CD14-positive monocyte (primary cell): ENCODE data around the gene WDCP. TPM values are rescaled to one million over a fixed set of nuclear protein-coding genes. Genes with fewer than 3 reads are reported as not detected.

ENCODE experiments used
- DNase-seq, 3 donors: peaks; one replicate each; pipeline ENCODE4 v3.0.0-alpha.2; 2011 to 2022
- H2AFZ ChIP-seq: 2 replicates; pipeline ENCODE4 v1.6.0; 2012; ENCODE audit warnings: mild to moderate bottlenecking, low read depth, low read length, inconsistent platforms; ENCODE audit not compliant: insufficient read depth, poor library complexity, severe bottlenecking
- H3K27ac ChIP-seq, 2 donors: 1 replicate in 1 of 2; 2 replicates in 1 of 2; pipeline ENCODE4 v1.5.1; 2012 to 2013; ENCODE audit warnings: low read length in 2 of 2, control low read depth in 1 of 2, inconsistent platforms in 1 of 2, low read depth in 1 of 2, mild to moderate bottlenecking in 1 of 2
- H3K27me3 ChIP-seq, 2 donors: one replicate each; pipeline versions ENCODE4 v1.6.0 to v1.6.1; 2011 to 2013; ENCODE audit warnings: low read length in 2 of 2; ENCODE audit not compliant: control insufficient read depth in 2 of 2, insufficient read depth in 2 of 2
- H3K36me3 ChIP-seq, 2 donors: replicated peaks in 1 of 2; 1 replicate in 1 of 2; 2 replicates in 1 of 2; pipeline versions ENCODE4 v1.5.1 to v1.6.1; 2012 to 2013; ENCODE audit warnings: low read length in 2 of 2, control low read depth in 1 of 2, inconsistent platforms in 1 of 2, mild to moderate bottlenecking in 1 of 2; ENCODE audit not compliant: insufficient read depth in 2 of 2, control insufficient read depth in 1 of 2
- H3K4me1 ChIP-seq, 2 donors: 1 replicate in 1 of 2; 2 replicates in 1 of 2; pipeline versions ENCODE4 v1.5.1 to v1.6.1; 2012 to 2013; ENCODE audit warnings: low read length in 2 of 2, control low read depth in 1 of 2, inconsistent platforms in 1 of 2, mild to moderate bottlenecking in 1 of 2, moderate library complexity in 1 of 2; ENCODE audit not compliant: insufficient read depth in 2 of 2, control insufficient read depth in 1 of 2
- H3K4me2 ChIP-seq: replicated peaks from 2 replicates; pipeline ENCODE3; 2012; ENCODE audit warnings: low read length, moderate library complexity, mild to moderate bottlenecking; ENCODE audit not compliant: poor library complexity, severe bottlenecking; ENCODE audit errors: extremely low read depth
- H3K4me3 ChIP-seq, 3 experiments: fragments of 200-600 bp in 1 of 3; sonication (generic) in 1 of 3; replicated peaks in 1 of 3; 1 replicate in 2 of 3; 2 replicates in 1 of 3; pipeline ENCODE4 v1.5.1; 2011 to 2013; ENCODE audit warnings: low read length in 3 of 3, mild to moderate bottlenecking in 3 of 3, control low read depth in 2 of 3, low read depth in 2 of 3, inconsistent platforms in 1 of 3, moderate library complexity in 1 of 3
- H3K79me2 ChIP-seq: 2 replicates; pipeline ENCODE4 v1.6.0; 2012; ENCODE audit warnings: mild to moderate bottlenecking, control low read depth, inconsistent platforms, low read length, moderate library complexity; ENCODE audit not compliant: insufficient read depth
- H3K9ac ChIP-seq: 2 replicates; pipeline ENCODE4 v1.6.0; 2017; ENCODE audit warnings: low read length, mild to moderate bottlenecking; ENCODE audit not compliant: insufficient read depth, poor library complexity, severe bottlenecking
- H3K9me3 ChIP-seq, 2 donors: replicated peaks in 1 of 2; 1 replicate in 1 of 2; 2 replicates in 1 of 2; pipeline versions ENCODE4 v1.5.1 to v1.6.1; 2012 to 2013; ENCODE audit warnings: low read length in 2 of 2, control low read depth in 1 of 2; ENCODE audit not compliant: control insufficient read depth in 1 of 2, insufficient read depth in 1 of 2
- H4K20me1 ChIP-seq: 2 replicates; pipeline ENCODE4 v1.6.0; 2012; ENCODE audit warnings: mild to moderate bottlenecking, low read length, control low read depth, moderate library complexity; ENCODE audit not compliant: insufficient read depth
- H3K27ac Mint-ChIP-seq, 7 donors: one replicate each; pipeline ENCODE4 v1.8.0; 2020; ENCODE audit warnings: mild to moderate bottlenecking in 7 of 7, mixed read lengths in 7 of 7, moderate library complexity in 6 of 7, inconsistent platforms in 2 of 7
- H3K27me3 Mint-ChIP-seq, 3 donors: one replicate each; pipeline ENCODE4 v1.8.0; 2021 to 2022; ENCODE audit warnings: low read depth in 3 of 3, mild to moderate bottlenecking in 3 of 3, mixed read lengths in 3 of 3, moderate library complexity in 3 of 3, inconsistent platforms in 1 of 3
- H3K36me3 Mint-ChIP-seq, 2 donors: one replicate each; pipeline ENCODE4 v1.8.0; 2020; ENCODE audit warnings: mixed read lengths in 2 of 2, inconsistent platforms in 1 of 2, mild to moderate bottlenecking in 1 of 2
- H3K4me1 Mint-ChIP-seq: one replicate; pipeline ENCODE4 v1.8.0; 2020; ENCODE audit warnings: mild to moderate bottlenecking, mixed read lengths
- H3K4me3 Mint-ChIP-seq, 2 donors: one replicate each; pipeline ENCODE4 v1.8.0; 2020; ENCODE audit warnings: mild to moderate bottlenecking in 2 of 2, mixed read lengths in 2 of 2, moderate library complexity in 1 of 2
- H3K9me3 Mint-ChIP-seq, 7 donors: one replicate each; pipeline ENCODE4 v1.8.0; 2020 to 2022; ENCODE audit warnings: mixed read lengths in 7 of 7, mild to moderate bottlenecking in 6 of 7, moderate library complexity in 6 of 7, inconsistent platforms in 2 of 7
- CTCF ChIP-seq: fragments of 200-600 bp; IDR thresholded peaks from one replicate; pipeline ENCODE4 v1.8.0; 2022; ENCODE audit warnings: antibody characterized with exemption, mild to moderate bottlenecking
- WGBS: methylation state at CpG from one replicate; pipeline ENCODE4 v1.1.5; 2013; ENCODE audit warnings: missing lambda C conversion rate; ENCODE audit not compliant: insufficient coverage; 5-methylcytosine and 5-hydroxymethylcytosine counted together
- intact Hi-C, 2 donors: fragments of 100-400 bp; cut with micrococcal nuclease; formaldehyde crosslinking; loops; one replicate each; pipeline versions ENCODE4 v1.15.0 to v1.15.1; 2023
- polyA plus RNA-seq, 3 donors: library from polyadenylated mRNA; depleted of rRNA in 1 of 3; unstranded in 2 of 3; stranded (reverse) in 1 of 3; fragments of 300-500 nt in 2 of 3; fragments of >200 nt in 1 of 3; fragmentation: Illumina TruSeq in 2 of 3; gene quantifications; 1 replicate in 2 of 3; 2 replicates in 1 of 3; pipeline ENCODE4 v1.2.3, GENCODE V29; 2012 to 2021

WDCP gene
- polyA plus RNA-seq, 3 donors = 0.43 to 1.3 (median 0.69) TPM

GRCh38 chr2:24007693-24008092 is 39.5 kb downstream of the WDCP start:
- Mint-ChIP-seq H3K36me3 (peaks cover 0 to 8% of the 10 kb centered on the region in 2 donors), H3K27ac (no peak overlapping the region), H3K9me3 (peaks cover 0 to 16% (median 2%) of the 10 kb centered on the region in 7 donors), H3K27me3 (peaks cover 37 to 46% (median 44%) of the 10 kb centered on the region in 3 donors), H3K4me1 (peaks cover 7% of the 10 kb centered on the region), H3K4me3 (no peak overlapping the region)
- Histone ChIP-seq H3K9ac (no peak overlapping the region), H3K79me2 (no peaks in the 10 kb centered on the region), H3K9me3 (peaks cover 0 to 11% of the 10 kb centered on the region in 2 donors), H3K4me1 (peaks cover 9 to 14% of the 10 kb centered on the region in 2 donors), H3K27me3 (peaks cover 26 to 38% of the 10 kb centered on the region in 2 donors), H2AFZ (no peak overlapping the region), H3K27ac (no peak overlapping the region), H4K20me1 (no peaks in the 10 kb centered on the region), H3K4me2 (no peak overlapping the region), H3K36me3 (peaks cover 0 to 6% of the 10 kb centered on the region in 2 donors), H3K4me3 (no peak overlapping the region)
- TF ChIP-seq CTCF = no peak
- intact Hi-C loops = no loop called here
- no peak for DNase-seq

- no peaks in the 10 kb centered on the region for H3K9me3 Mint-ChIP-seq
- no peak for DNase-seq
- Histone ChIP-seq H3K27me3 (no peaks in the 10 kb centered on the region), H2AFZ (no peak overlapping the region), H3K4me3 (no peak overlapping the region), H3K4me1 (no peaks in the 10 kb centered on the region), H3K4me2 (no peak overlapping the region), H3K9me3 (no peaks in the 10 kb centered on the region), H3K9ac (no peak overlapping the region), H3K36me3 (peaks cover under 1 to 16% of the 10 kb centered on the region in 2 donors), H3K27ac (no peak overlapping the region), H3K79me2 (no peaks in the 10 kb centered on the region), H4K20me1 (no peaks in the 10 kb centered on the region)
- H3K27ac Mint-ChIP-seq = no peak overlapping the region
- intact Hi-C loops = no loop called here
- H3K27me3 Mint-ChIP-seq = peaks cover 0 to 2% (median 0%) of the 10 kb centered on the region in 3 donors
- H3K4me1 Mint-ChIP-seq = no peaks in the 10 kb centered on the region
- no peak overlapping the region for H3K4me3 Mint-ChIP-seq
- no CpG with 5 or more reads among the region's 1 CpG for WGBS
- H3K36me3 Mint-ChIP-seq = peaks cover 13 to 41% of the 10 kb centered on the region in 2 donors
- TF ChIP-seq CTCF = no peak
Measured at GRCh38 chr2:23994567-23994966, 52.6 kb downstream of the WDCP start.
